ENCODE results near the gene TCF25.
A peak's percentile ranks its signal among the peaks of the same experiment; 100 is the strongest.

The TCF25 gene

DNA sequence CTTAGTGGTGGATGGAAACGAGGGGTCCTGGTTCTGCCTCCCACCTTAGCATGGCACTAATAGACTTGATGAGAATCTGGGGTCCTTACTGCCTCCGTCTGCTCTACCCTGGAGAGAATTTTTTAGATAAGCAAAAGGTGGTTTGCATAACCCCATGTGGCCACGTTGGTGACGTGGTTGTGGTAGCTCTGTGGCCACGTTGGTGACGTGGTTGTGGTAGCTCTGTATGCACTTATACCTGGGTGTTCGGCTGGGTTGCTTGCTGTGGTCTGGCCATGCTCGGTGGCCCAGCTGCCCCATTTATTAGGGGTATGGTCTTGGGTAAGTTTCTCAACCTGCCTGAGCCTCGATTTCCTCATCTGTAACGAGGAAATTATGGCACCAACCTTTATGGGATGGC, 32.1 kb upstream of the TCF25 start:
- in situ Hi-C loops (cut with HindIII; ENCODE audit: low sequenced_read_pairs) = no loop called here
- no peak for DNase-seq (ENCODE audit: low read depth, low spot score)
- TF ChIP-seq, protein P1, sequence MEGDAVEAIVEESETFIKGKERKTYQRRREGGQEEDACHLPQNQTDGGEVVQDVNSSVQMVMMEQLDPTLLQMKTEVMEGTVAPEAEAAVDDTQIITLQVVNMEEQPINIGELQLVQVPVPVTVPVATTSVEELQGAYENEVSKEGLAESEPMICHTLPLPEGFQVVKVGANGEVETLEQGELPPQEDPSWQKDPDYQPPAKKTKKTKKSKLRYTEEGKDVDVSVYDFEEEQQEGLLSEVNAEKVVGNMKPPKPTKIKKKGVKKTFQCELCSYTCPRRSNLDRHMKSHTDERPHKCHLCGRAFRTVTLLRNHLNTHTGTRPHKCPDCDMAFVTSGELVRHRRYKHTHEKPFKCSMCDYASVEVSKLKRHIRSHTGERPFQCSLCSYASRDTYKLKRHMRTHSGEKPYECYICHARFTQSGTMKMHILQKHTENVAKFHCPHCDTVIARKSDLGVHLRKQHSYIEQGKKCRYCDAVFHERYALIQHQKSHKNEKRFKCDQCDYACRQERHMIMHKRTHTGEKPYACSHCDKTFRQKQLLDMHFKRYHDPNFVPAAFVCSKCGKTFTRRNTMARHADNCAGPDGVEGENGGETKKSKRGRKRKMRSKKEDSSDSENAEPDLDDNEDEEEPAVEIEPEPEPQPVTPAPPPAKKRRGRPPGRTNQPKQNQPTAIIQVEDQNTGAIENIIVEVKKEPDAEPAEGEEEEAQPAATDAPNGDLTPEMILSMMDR (IDR thresholded peaks at IDR 0.05; ENCODE audit: low read depth, low read length) = no peak
- no peak overlapping the region for H3K4me3 ChIP-seq (ENCODE audit: low read depth, low read length)

DNA sequence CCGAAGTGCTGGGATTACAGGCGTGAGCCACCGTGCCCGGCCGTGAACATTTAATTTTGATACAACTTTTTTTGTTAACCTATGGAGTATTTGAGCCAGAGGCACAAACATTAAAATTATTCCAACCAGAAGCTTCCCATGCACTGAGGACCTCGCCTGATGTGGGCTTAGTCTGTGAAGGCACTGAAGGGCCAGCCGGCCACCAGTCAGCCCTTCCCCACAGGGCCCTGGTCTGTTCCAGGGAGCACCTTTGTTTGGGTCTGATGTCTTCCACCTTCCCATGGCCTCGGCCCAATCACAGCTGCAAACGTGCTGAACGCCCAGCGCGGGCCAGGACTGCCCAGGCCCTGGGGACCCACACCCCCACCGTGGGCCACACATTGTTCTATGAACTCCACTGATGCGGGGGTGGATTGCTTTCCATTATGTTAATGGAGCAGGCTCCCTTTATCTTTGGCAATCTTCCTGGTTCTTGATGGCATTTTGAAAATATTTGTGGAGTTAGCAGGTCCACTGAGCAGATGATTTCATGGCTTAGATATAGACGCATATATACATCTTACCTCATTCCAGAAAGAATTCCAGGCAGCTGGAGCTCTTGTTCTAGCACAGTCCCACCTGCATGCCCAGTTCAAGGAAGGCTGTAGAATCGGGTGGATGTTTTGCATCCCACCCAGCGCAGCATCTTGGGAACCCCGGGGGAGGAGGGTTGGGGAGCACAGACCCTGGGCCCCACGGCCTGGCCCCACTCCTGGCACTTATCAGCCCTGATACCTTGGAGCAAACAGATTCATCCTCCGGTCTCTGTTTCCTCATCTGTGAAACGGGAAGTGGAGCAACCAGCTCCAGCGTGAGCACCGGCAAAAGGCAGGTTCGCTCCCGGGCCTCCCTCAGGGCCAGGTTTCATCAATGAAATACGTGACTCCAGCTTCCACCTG, 30.7 kb upstream of the TCF25 start:
- peak; percentile 47 for DNase-seq (ENCODE audit: low read depth, low spot score)
- no peak overlapping the region for H3K4me3 ChIP-seq (ENCODE audit: low read depth, low read length)
- in situ Hi-C loops (cut with HindIII; ENCODE audit: low sequenced_read_pairs) = no loop called here
- TF ChIP-seq, protein P1 (IDR thresholded peaks at IDR 0.05; ENCODE audit: low read depth, low read length) = no peak

DNA sequence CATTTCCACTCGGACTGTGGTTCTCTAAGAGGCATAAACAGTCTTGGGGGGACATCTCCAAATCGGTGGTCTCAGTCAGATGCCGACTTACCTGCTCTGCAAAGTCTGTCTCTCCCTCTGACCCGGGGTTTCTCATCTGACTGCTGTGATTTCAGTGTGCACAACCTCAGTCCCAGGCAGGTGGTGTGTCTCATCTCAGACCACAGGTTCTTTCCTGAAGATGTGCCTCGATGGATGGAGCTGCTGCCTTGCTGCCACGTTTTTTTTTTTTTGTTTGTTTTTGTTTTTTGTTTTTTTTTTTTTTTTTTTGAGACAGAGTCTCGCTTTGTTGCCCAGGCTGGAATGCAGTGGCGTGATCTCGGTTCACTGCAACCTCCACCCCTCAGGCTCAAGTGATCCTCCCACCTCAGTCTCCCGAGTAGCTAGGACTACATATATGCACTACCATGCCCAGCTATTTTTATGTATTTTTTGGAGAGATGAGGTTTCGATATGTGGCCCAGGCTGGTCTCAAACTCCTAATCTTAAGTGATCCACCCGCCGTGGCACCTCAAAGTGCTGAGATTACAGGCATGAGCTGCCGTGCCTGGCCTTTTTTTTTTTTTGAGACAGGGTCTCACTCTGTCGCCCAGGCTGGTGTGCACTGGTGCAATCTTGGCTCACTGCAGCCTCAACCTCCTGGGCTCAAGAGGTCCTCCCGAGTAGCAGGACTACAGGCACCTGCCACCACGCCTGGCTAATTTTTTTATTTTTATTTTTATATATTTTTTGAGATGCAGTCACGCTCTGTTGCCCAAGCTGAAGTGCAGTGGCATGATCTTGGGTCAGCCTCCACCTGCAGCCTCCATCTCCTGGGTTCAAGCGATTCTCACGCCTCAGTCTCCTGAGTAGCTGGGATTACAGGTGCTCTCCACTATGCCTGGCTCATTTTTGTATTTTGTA, 29.7 kb upstream of the TCF25 start:
- no peak for DNase-seq (ENCODE audit: low read depth, low spot score)
- TF ChIP-seq, protein P1 (IDR thresholded peaks at IDR 0.05; ENCODE audit: low read depth, low read length) = no peak
- no peak overlapping the region for H3K4me3 ChIP-seq (ENCODE audit: low read depth, low read length)
- in situ Hi-C loops (cut with HindIII; ENCODE audit: low sequenced_read_pairs) = no loop called here

DNA sequence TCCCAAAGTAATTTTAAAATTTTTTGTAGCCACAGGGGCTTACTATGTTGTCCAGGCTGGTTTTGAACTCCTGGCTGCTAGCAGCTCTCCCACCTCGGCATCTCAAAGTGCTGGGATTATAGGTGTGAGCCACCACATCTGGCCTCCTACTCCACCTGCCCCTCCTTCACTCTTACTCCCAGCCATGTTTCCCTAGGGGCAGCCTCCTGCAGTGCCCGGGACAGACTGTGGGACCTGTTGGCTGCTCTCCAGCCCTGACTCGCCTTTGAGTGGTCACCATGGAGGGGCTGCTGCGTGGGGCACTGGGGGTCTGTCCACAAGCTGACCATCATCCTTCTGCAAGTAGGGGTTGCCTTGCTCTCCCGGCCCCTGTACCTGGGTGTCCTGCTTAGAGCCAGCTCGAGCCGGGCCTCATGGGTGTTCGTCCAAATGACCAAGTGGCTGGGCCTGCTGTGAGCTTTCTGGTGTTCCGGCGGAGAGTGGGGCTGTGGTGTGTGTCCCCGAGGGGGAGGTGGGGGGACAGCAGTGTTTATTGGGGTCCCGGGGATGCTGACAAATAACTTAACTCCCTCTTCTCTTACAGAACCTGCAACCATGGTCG, 28.6 kb upstream of the TCF25 start:
- in situ Hi-C loops (cut with HindIII; ENCODE audit: low sequenced_read_pairs) = no loop called here
- no peak overlapping the region for H3K4me3 ChIP-seq (ENCODE audit: low read depth, low read length)
- TF ChIP-seq, protein P1 (IDR thresholded peaks at IDR 0.05; ENCODE audit: low read depth, low read length) = no peak
- DNase-seq (ENCODE audit: low read depth, low spot score) = no peak

DNA sequence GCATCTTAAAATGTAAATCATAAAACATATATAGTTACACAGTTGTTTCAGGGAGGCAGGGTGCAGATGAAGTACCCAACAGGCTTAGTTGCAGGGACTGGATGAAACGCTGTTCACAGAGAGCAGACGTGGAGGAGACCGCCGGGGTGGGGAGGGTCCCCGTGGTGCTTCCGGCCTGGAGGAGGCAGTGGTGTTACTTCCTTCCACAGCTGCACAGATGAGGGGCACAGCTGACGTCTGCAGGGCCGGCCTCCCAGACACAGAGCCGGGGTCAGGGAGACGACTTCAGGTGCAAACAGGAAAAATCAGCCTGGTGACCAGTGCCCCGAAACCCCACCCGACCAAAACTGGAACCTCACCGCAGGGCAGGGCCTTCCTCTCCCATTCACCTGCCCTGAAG, 28.0 kb upstream of the TCF25 start:
- DNase-seq (ENCODE audit: low read depth, low spot score) = no peak
- no peak overlapping the region for H3K4me3 ChIP-seq (ENCODE audit: low read depth, low read length)
- in situ Hi-C loops (cut with HindIII; ENCODE audit: low sequenced_read_pairs) = no loop called here
- TF ChIP-seq, protein P1 (IDR thresholded peaks at IDR 0.05; ENCODE audit: low read depth, low read length) = no peak
